ENCODE measurements around the gene RBM7.

- no peak for TF ChIP-seq CTCF (IDR thresholded peaks at IDR 0.05)
- TF ChIP-seq EZH2phosphoT487 (IDR thresholded peaks at IDR 0.05): no peak
- TF ChIP-seq EZH2 (IDR thresholded peaks at IDR 0.05): no peak
These were observed 47.0 kb downstream of the RBM7 start for GRCh38 chr11:114447444-114447843.
